ENCODE measurements around the gene REPS2. TPM values are rescaled to one million over a fixed set of nuclear protein-coding genes. Genes with fewer than 3 reads are reported as not detected.

REPS2 gene
- total RNA-seq, 1 donor from 2014 or later: 4.7 TPM

GRCh38 chrX:17182317-17182716 is 235.9 kb downstream of the REPS2 start:
- no peaks in the 10 kb centered on the region for H3K36me3 ChIP-seq
- H3K4me3 ChIP-seq: no peak overlapping the region
- H3K4me1 ChIP-seq: no peaks in the 10 kb centered on the region
- intact Hi-C loops (cut with DNase I): no loop called here
- DNase-seq (ENCODE audit: low spot score in 2 of 2): no peak
- no peaks in the 10 kb centered on the region for H3K27me3 ChIP-seq
- H3K9me3 ChIP-seq: peaks cover 0 to 3% of the 10 kb centered on the region in 2 donors
- no peak for TF ChIP-seq CTCF (IDR thresholded peaks at IDR 0.05)
- no peak overlapping the region for H3K27ac ChIP-seq

GRCh38 chrX:17183566-17183965 is 237.1 kb downstream of the REPS2 start:
- Histone ChIP-seq H3K9me3 (peaks cover 0 to 3% of the 10 kb centered on the region in 2 donors), H3K36me3 (no peaks in the 10 kb centered on the region), H3K27me3 (no peaks in the 10 kb centered on the region), H3K4me3 (no peak overlapping the region), H3K27ac (no peak overlapping the region), H3K4me1 (no peaks in the 10 kb centered on the region)
- TF ChIP-seq CTCF (IDR thresholded peaks at IDR 0.05): no peak
- no peak for DNase-seq (ENCODE audit: low spot score in 2 of 2)
- intact Hi-C loops (cut with DNase I): no loop called here

- Histone ChIP-seq H3K4me3 (no peak overlapping the region), H3K4me1 (no peaks in the 10 kb centered on the region), H3K27ac (no peak overlapping the region), H3K36me3 (no peaks in the 10 kb centered on the region), H3K9me3 (peaks cover 0 to 3% of the 10 kb centered on the region in 2 donors), H3K27me3 (no peaks in the 10 kb centered on the region)
- intact Hi-C loops (cut with DNase I): no loop called here
- DNase-seq (ENCODE audit: low spot score in 2 of 2): no peak
- TF ChIP-seq CTCF (IDR thresholded peaks at IDR 0.05): no peak
Observed at GRCh38 chrX:17185431-17185830, 239.0 kb downstream of the REPS2 start.

- Histone ChIP-seq H3K27ac (no peak overlapping the region), H3K9me3 (peaks cover 0 to 3% of the 10 kb centered on the region in 2 donors), H3K36me3 (no peaks in the 10 kb centered on the region), H3K27me3 (no peaks in the 10 kb centered on the region), H3K4me3 (no peak overlapping the region), H3K4me1 (no peaks in the 10 kb centered on the region)
- intact Hi-C loops (cut with DNase I): no loop called here
- no peak for TF ChIP-seq CTCF (IDR thresholded peaks at IDR 0.05)
- DNase-seq (ENCODE audit: low spot score in 2 of 2): no peak
Observed at GRCh38 chrX:17187136-17187756, 240.8 kb downstream of the REPS2 start.

GRCh38 chrX:17192106-17192505 is 245.6 kb downstream of the REPS2 start:
- H3K27me3 ChIP-seq: no peaks in the 10 kb centered on the region
- intact Hi-C loops (cut with DNase I): no loop called here
- TF ChIP-seq CTCF (IDR thresholded peaks at IDR 0.05): no peak
- H3K4me3 ChIP-seq: no peak overlapping the region
- no peak for DNase-seq (ENCODE audit: low spot score in 2 of 2)
- H3K9me3 ChIP-seq: no peaks in the 10 kb centered on the region
- H3K36me3 ChIP-seq: no peaks in the 10 kb centered on the region
- no peaks in the 10 kb centered on the region for H3K4me1 ChIP-seq
- H3K27ac ChIP-seq: no peak overlapping the region

Other genes with a start within 250 kb of the REPS2 start
- 12.6 TPM for gene CTPS2, start 234.0 kb upstream of the REPS2 start, total RNA-seq
- gene SYAP1, start 227.0 kb upstream of the REPS2 start, total RNA-seq: 14.2 TPM
- gene TXLNG, start 160.2 kb upstream of the REPS2 start, total RNA-seq: 3.9 TPM
- 48.7 TPM for gene RBBP7, start 76.3 kb upstream of the REPS2 start, total RNA-seq